K562 (cell line): ENCODE results near the gene LAMB2. TPM values are rescaled to one million over a fixed set of nuclear protein-coding genes. Genes with fewer than 3 reads are reported as not detected.

Source experiments
- CBX8 ChIP-seq: fragments of 200-600 bp; sonication (generic); IDR thresholded peaks from 2 replicates; pipeline ENCODE4 v1.6.1; 2012; ENCODE audit warnings: borderline replicate concordance, mixed run types, low read depth, mild to moderate bottlenecking, moderate library complexity, mixed read lengths, low read length, control low read depth, inconsistent platforms; ENCODE audit not compliant: poor library complexity, severe bottlenecking; ENCODE audit errors: extremely low read depth
- COPS2 ChIP-seq: fragments of 450-650 bp; conservative IDR thresholded peaks from 2 replicates; pipeline ENCODE4 v1.6.1; 2016; ENCODE audit warnings: mild to moderate bottlenecking, moderate library complexity
- EZH2 ChIP-seq: IDR thresholded peaks from 2 replicates; pipeline ENCODE4 v1.6.1; 2012; ENCODE audit warnings: low read depth, mild to moderate bottlenecking, inconsistent platforms, low read length, borderline replicate concordance
- GMEB1 ChIP-seq: fragments of 250-450 bp; sonication (Bioruptor Pico); IDR thresholded peaks from 2 replicates; pipeline ENCODE4 v1.4.0; 2020; ENCODE audit warnings: mild to moderate bottlenecking
- HDAC2 ChIP-seq: fragments of 450-650 bp; IDR thresholded peaks from 2 replicates; pipeline ENCODE4 v1.6.1; 2016; ENCODE audit warnings: mild to moderate bottlenecking
- HIVEP1 ChIP-seq: fragments of 250-450 bp; sonication (Bioruptor Pico); IDR thresholded peaks from 2 replicates; pipeline ENCODE4 v1.4.0; 2020; ENCODE audit warnings: mild to moderate bottlenecking
- KDM1A ChIP-seq, 2 experiments: fragments of 450-650 bp; IDR thresholded peaks; 2 replicates each; pipeline ENCODE4 v1.6.1; 2016; ENCODE audit warnings: mild to moderate bottlenecking in 2 of 2
- MECOM ChIP-seq: fragments of 250-450 bp; sonication (Bioruptor Pico); IDR thresholded peaks from 2 replicates; pipeline ENCODE4 v1.8.0; 2022; ENCODE audit warnings: inconsistent platforms
- NR0B1 ChIP-seq: fragments of 450-650 bp; IDR thresholded peaks from one replicate; pipeline ENCODE4 v1.6.1; 2018; ENCODE audit warnings: mild to moderate bottlenecking, moderate library complexity; ENCODE audit not compliant: partially characterized antibody
- SFPQ ChIP-seq: fragments of 200-400 bp; formaldehyde crosslinking; IDR thresholded peaks from 2 replicates; pipeline ENCODE4 v1.6.1; 2017; ENCODE audit warnings: mild to moderate bottlenecking, low read depth, low read length, moderate library complexity
- ZNF124 ChIP-seq: sonication (generic); formaldehyde crosslinking; IDR thresholded peaks from 2 replicates; pipeline ENCODE4 v1.8.1; 2022; ENCODE audit warnings: missing genetic modification reagents
- ZNF274 ChIP-seq: IDR thresholded peaks from 2 replicates; pipeline ENCODE4 v1.6.1; 2011; ENCODE audit warnings: low read depth, mild to moderate bottlenecking, low read length, moderate library complexity, borderline replicate concordance
- ZNF3 ChIP-seq: fragments of 250-450 bp; sonication (Bioruptor Pico); IDR thresholded peaks from 2 replicates; pipeline ENCODE4 v1.5.0; 2021; ENCODE audit warnings: mild to moderate bottlenecking, moderate library complexity
- ZNF318 ChIP-seq, 2 experiments: fragments of 450-650 bp; IDR thresholded peaks; 2 replicates each; pipeline ENCODE4 v1.6.1; 2016; ENCODE audit warnings: mild to moderate bottlenecking in 2 of 2, borderline replicate concordance in 1 of 2, low read depth in 1 of 2, moderate library complexity in 1 of 2
- polyA plus RNA-seq, 8 experiments: library from polyadenylated mRNA; depleted of rRNA in 4 of 8; stranded (reverse) in 5 of 8; unstranded in 3 of 8; fragments of >200 nt; fragmentation: Nextera tagmentation in 2 of 8; fragmentation: Illumina TruSeq in 1 of 8; extraction: Ambion mirVana in 2 of 8; extraction: Trizol in 1 of 8; gene quantifications; 2 replicates each; pipeline versions ENCODE4 v1.2.1 to v1.2.3, GENCODE V29; 2011 to 2014; ENCODE audit warnings: inconsistent platforms in 1 of 8, missing spikeins in 1 of 8
- total RNA-seq, 7 experiments: library from RNA; depleted of rRNA in 6 of 7; stranded (reverse); fragments of >200 nt in 6 of 7; fragmentation: Illumina TruSeq in 2 of 7; extraction: Trizol in 2 of 7; gene quantifications; 2 replicates each; pipeline versions ENCODE4 v1.2.1 to v1.2.3, GENCODE V29; 2011 to 2021; ENCODE audit warnings: low replicate concordance in 1 of 7

LAMB2 gene
- total and polyA plus RNA-seq, 9 of the 15 experiments (the other 6 are each of a cell fraction or from before 2014, with no cell fraction given), result 1.4 to 26.0 (median 16.2) TPM

- TF ChIP-seq ZNF318 (IDR thresholded peaks at IDR 0.05; ENCODE audit: borderline replicate concordance in 1 of 2, low read depth in 1 of 2), result peak in 1 of 2 experiments; percentile 65; a peak in 1 of 4 replicates
- TF ChIP-seq ZNF3 (CRISPR knock-in tag), result no peak
- TF ChIP-seq SFPQ, result no peak
- TF ChIP-seq ZNF274, result no peak
- TF ChIP-seq GMEB1, result no peak
- TF ChIP-seq CBX8, result no peak
- no peak for TF ChIP-seq EZH2
- no peak for TF ChIP-seq HIVEP1 (CRISPR knock-in tag)
- TF ChIP-seq NR0B1, result no peak
- TF ChIP-seq KDM1A (IDR thresholded peaks at IDR 0.05), result no peak
- no peak for TF ChIP-seq ZNF124 (CRISPR knock-in tag)
- TF ChIP-seq MECOM (CRISPR knock-in tag), result no peak
- peak; percentile 79; the same call in 1 of the 2 replicates for TF ChIP-seq HDAC2
- no peak for TF ChIP-seq COPS2
These were observed 38.4 kb upstream of the LAMB2 start, which contains the start of gene KLHDC8B (continued) for GRCh38 chr3:49171119-49171774.
